Measurements from ENCODE around the gene PLEKHA7. TPM values are rescaled to one million over a fixed set of nuclear protein-coding genes. Genes with fewer than 3 reads are reported as not detected.

Gene PLEKHA7
- total and polyA plus RNA-seq, 5 donors from 2014 or later = 0.48 to 1.8 (median 0.73) TPM

- ATAC-seq (ENCODE audit: low read depth in 2 of 2) (no peak), DNase-seq (no peak)
- Histone ChIP-seq H3K4me1 (ENCODE audit: control insufficient read depth, insufficient read depth, low read length, poor library complexity, severe bottlenecking) (no peaks in the 10 kb centered on the region), H3K9me3 (ENCODE audit: control insufficient read depth in 2 of 2, low read length in 2 of 2) (no peaks in the 10 kb centered on the region), H3K4me3 (ENCODE audit: low read depth, low read length) (no peak overlapping the region), H3K36me3 (ENCODE audit: control insufficient read depth, insufficient read depth, low read length) (no peaks in the 10 kb centered on the region), H3K27me3 (ENCODE audit: control insufficient read depth, insufficient read depth, low read length) (peaks cover 3% of the 10 kb centered on the region), H3K27ac (ENCODE audit: insufficient read depth, low read length, poor library complexity, severe bottlenecking) (no peak overlapping the region)
- Mint-ChIP-seq H3K36me3 (no peaks in the 10 kb centered on the region), H3K9me3 (peaks cover 0 to 4% (median 0%) of the 10 kb centered on the region in 7 donors), H3K4me1 (no peaks in the 10 kb centered on the region), H3K27ac (no peak overlapping the region), H3K27me3 (no peaks in the 10 kb centered on the region), H3K4me3 (no peak overlapping the region)
These were observed 150.8 kb downstream of the PLEKHA7 start for GRCh38 chr11:16863389-16863788.

GRCh38 chr11:16862726-16863125, 151.5 kb downstream of the PLEKHA7 start:
- Mint-ChIP-seq H3K9me3 (peaks cover 0 to 4% (median 0%) of the 10 kb centered on the region in 7 donors), H3K36me3 (no peaks in the 10 kb centered on the region), H3K4me3 (no peak overlapping the region), H3K27me3 (no peaks in the 10 kb centered on the region), H3K27ac (no peak overlapping the region), H3K4me1 (no peaks in the 10 kb centered on the region)
- Histone ChIP-seq H3K4me3 (ENCODE audit: low read depth, low read length) (no peak overlapping the region), H3K4me1 (ENCODE audit: control insufficient read depth, insufficient read depth, low read length, poor library complexity, severe bottlenecking) (no peaks in the 10 kb centered on the region), H3K36me3 (ENCODE audit: control insufficient read depth, insufficient read depth, low read length) (no peaks in the 10 kb centered on the region), H3K27me3 (ENCODE audit: control insufficient read depth, insufficient read depth, low read length) (peaks cover 3% of the 10 kb centered on the region), H3K27ac (ENCODE audit: insufficient read depth, low read length, poor library complexity, severe bottlenecking) (no peak overlapping the region), H3K9me3 (ENCODE audit: control insufficient read depth in 2 of 2, low read length in 2 of 2) (no peaks in the 10 kb centered on the region)
- DNase-seq (no peak), ATAC-seq (ENCODE audit: low read depth in 2 of 2) (no peak)

GRCh38 chr11:16861862-16862261, 152.4 kb downstream of the PLEKHA7 start:
- ATAC-seq (ENCODE audit: low read depth in 2 of 2) = no peak
- H3K27ac Mint-ChIP-seq = no peak overlapping the region
- no peak overlapping the region for H3K27ac ChIP-seq (ENCODE audit: insufficient read depth, low read length, poor library complexity, severe bottlenecking)
- H3K4me3 ChIP-seq (ENCODE audit: low read depth, low read length) = no peak overlapping the region
- no peaks in the 10 kb centered on the region for H3K27me3 Mint-ChIP-seq
- H3K9me3 ChIP-seq (ENCODE audit: control insufficient read depth in 2 of 2, low read length in 2 of 2) = no peaks in the 10 kb centered on the region
- H3K9me3 Mint-ChIP-seq = peaks cover 0 to 4% (median 0%) of the 10 kb centered on the region in 7 donors
- no peaks in the 10 kb centered on the region for H3K4me1 ChIP-seq (ENCODE audit: control insufficient read depth, insufficient read depth, low read length, poor library complexity, severe bottlenecking)
- H3K36me3 ChIP-seq (ENCODE audit: control insufficient read depth, insufficient read depth, low read length) = no peaks in the 10 kb centered on the region
- no peak overlapping the region for H3K4me3 Mint-ChIP-seq
- H3K36me3 Mint-ChIP-seq = no peaks in the 10 kb centered on the region
- H3K4me1 Mint-ChIP-seq = no peaks in the 10 kb centered on the region
- H3K27me3 ChIP-seq (ENCODE audit: control insufficient read depth, insufficient read depth, low read length) = peaks cover 3% of the 10 kb centered on the region
- no peak for DNase-seq

GRCh38 chr11:16860617-16861016, 153.6 kb downstream of the PLEKHA7 start:
- no peaks in the 10 kb centered on the region for H3K4me1 ChIP-seq (ENCODE audit: control insufficient read depth, insufficient read depth, low read length, poor library complexity, severe bottlenecking)
- Mint-ChIP-seq H3K9me3 (peaks cover 0 to 4% (median 0%) of the 10 kb centered on the region in 7 donors), H3K27me3 (no peaks in the 10 kb centered on the region), H3K4me1 (no peaks in the 10 kb centered on the region), H3K36me3 (no peaks in the 10 kb centered on the region), H3K27ac (no peak overlapping the region), H3K4me3 (no peak overlapping the region)
- H3K9me3 ChIP-seq (ENCODE audit: control insufficient read depth in 2 of 2, low read length in 2 of 2) = no peaks in the 10 kb centered on the region
- ATAC-seq (ENCODE audit: low read depth in 2 of 2) = no peak
- H3K27ac ChIP-seq (ENCODE audit: insufficient read depth, low read length, poor library complexity, severe bottlenecking) = no peak overlapping the region
- H3K4me3 ChIP-seq (ENCODE audit: low read depth, low read length) = no peak overlapping the region
- no peak for DNase-seq
- peaks cover 3% of the 10 kb centered on the region for H3K27me3 ChIP-seq (ENCODE audit: control insufficient read depth, insufficient read depth, low read length)
- H3K36me3 ChIP-seq (ENCODE audit: control insufficient read depth, insufficient read depth, low read length) = no peaks in the 10 kb centered on the region

GRCh38 chr11:16859651-16860050, 154.6 kb downstream of the PLEKHA7 start:
- Mint-ChIP-seq H3K9me3 (peaks cover 0 to 4% (median 0%) of the 10 kb centered on the region in 7 donors), H3K36me3 (no peaks in the 10 kb centered on the region), H3K27ac (no peak overlapping the region), H3K27me3 (no peaks in the 10 kb centered on the region), H3K4me3 (no peak overlapping the region), H3K4me1 (no peaks in the 10 kb centered on the region)
- Histone ChIP-seq H3K27me3 (ENCODE audit: control insufficient read depth, insufficient read depth, low read length) (peaks cover 3% of the 10 kb centered on the region), H3K4me1 (ENCODE audit: control insufficient read depth, insufficient read depth, low read length, poor library complexity, severe bottlenecking) (no peaks in the 10 kb centered on the region), H3K36me3 (ENCODE audit: control insufficient read depth, insufficient read depth, low read length) (no peaks in the 10 kb centered on the region), H3K4me3 (ENCODE audit: low read depth, low read length) (no peak overlapping the region), H3K9me3 (ENCODE audit: control insufficient read depth in 2 of 2, low read length in 2 of 2) (no peaks in the 10 kb centered on the region), H3K27ac (ENCODE audit: insufficient read depth, low read length, poor library complexity, severe bottlenecking) (no peak overlapping the region)
- ATAC-seq (ENCODE audit: low read depth in 2 of 2) (no peak), DNase-seq (no peak)

GRCh38 chr11:16857186-16857585, 157.0 kb downstream of the PLEKHA7 start:
- H3K4me3 Mint-ChIP-seq = no peak overlapping the region
- Histone ChIP-seq H3K9me3 (ENCODE audit: control insufficient read depth in 2 of 2, low read length in 2 of 2) (no peaks in the 10 kb centered on the region), H3K27me3 (ENCODE audit: control insufficient read depth, insufficient read depth, low read length) (peaks cover 3% of the 10 kb centered on the region), H3K4me1 (ENCODE audit: control insufficient read depth, insufficient read depth, low read length, poor library complexity, severe bottlenecking) (no peaks in the 10 kb centered on the region), H3K27ac (ENCODE audit: insufficient read depth, low read length, poor library complexity, severe bottlenecking) (no peak overlapping the region), H3K4me3 (ENCODE audit: low read depth, low read length) (no peak overlapping the region), H3K36me3 (ENCODE audit: control insufficient read depth, insufficient read depth, low read length) (no peaks in the 10 kb centered on the region)
- ATAC-seq (ENCODE audit: low read depth in 2 of 2) (no peak), DNase-seq (no peak)
- H3K27ac Mint-ChIP-seq = no peak overlapping the region
- peaks cover 0 to 2% (median 0%) of the 10 kb centered on the region in 7 donors for H3K9me3 Mint-ChIP-seq
- H3K36me3 Mint-ChIP-seq = peaks cover 3% of the 10 kb centered on the region
- H3K27me3 Mint-ChIP-seq = no peaks in the 10 kb centered on the region
- no peaks in the 10 kb centered on the region for H3K4me1 Mint-ChIP-seq

GRCh38 chr11:16856022-16856471, 158.2 kb downstream of the PLEKHA7 start:
- Mint-ChIP-seq H3K27me3 (no peaks in the 10 kb centered on the region), H3K4me1 (no peaks in the 10 kb centered on the region), H3K36me3 (peaks cover 3% of the 10 kb centered on the region), H3K9me3 (peaks cover 0 to 2% (median 0%) of the 10 kb centered on the region in 7 donors), H3K4me3 (no peak overlapping the region), H3K27ac (no peak overlapping the region)
- H3K27me3 ChIP-seq (ENCODE audit: control insufficient read depth, insufficient read depth, low read length) = peaks cover 3% of the 10 kb centered on the region
- no peak overlapping the region for H3K4me3 ChIP-seq (ENCODE audit: low read depth, low read length)
- no peaks in the 10 kb centered on the region for H3K9me3 ChIP-seq (ENCODE audit: control insufficient read depth in 2 of 2, low read length in 2 of 2)
- ATAC-seq (ENCODE audit: low read depth in 2 of 2) (no peak), DNase-seq (no peak)
- no peaks in the 10 kb centered on the region for H3K4me1 ChIP-seq (ENCODE audit: control insufficient read depth, insufficient read depth, low read length, poor library complexity, severe bottlenecking)
- no peaks in the 10 kb centered on the region for H3K36me3 ChIP-seq (ENCODE audit: control insufficient read depth, insufficient read depth, low read length)
- no peak overlapping the region for H3K27ac ChIP-seq (ENCODE audit: insufficient read depth, low read length, poor library complexity, severe bottlenecking)

GRCh38 chr11:16854979-16855378, 159.2 kb downstream of the PLEKHA7 start:
- Mint-ChIP-seq H3K27ac (no peak overlapping the region), H3K36me3 (peaks cover 3% of the 10 kb centered on the region), H3K9me3 (peaks cover 0 to 2% (median 0%) of the 10 kb centered on the region in 7 donors), H3K4me1 (no peaks in the 10 kb centered on the region), H3K4me3 (no peak overlapping the region), H3K27me3 (no peaks in the 10 kb centered on the region)
- DNase-seq = no peak
- ATAC-seq (ENCODE audit: low read depth in 2 of 2) = no peak
- H3K9me3 ChIP-seq (ENCODE audit: control insufficient read depth in 2 of 2, low read length in 2 of 2) = no peaks in the 10 kb centered on the region
- H3K36me3 ChIP-seq (ENCODE audit: control insufficient read depth, insufficient read depth, low read length) = no peaks in the 10 kb centered on the region
- H3K27ac ChIP-seq (ENCODE audit: insufficient read depth, low read length, poor library complexity, severe bottlenecking) = no peak overlapping the region
- peaks cover 2% of the 10 kb centered on the region for H3K27me3 ChIP-seq (ENCODE audit: control insufficient read depth, insufficient read depth, low read length)
- H3K4me1 ChIP-seq (ENCODE audit: control insufficient read depth, insufficient read depth, low read length, poor library complexity, severe bottlenecking) = no peaks in the 10 kb centered on the region
- no peak overlapping the region for H3K4me3 ChIP-seq (ENCODE audit: low read depth, low read length)
